ENCODE measurements around the gene TREML1. TPM values are rescaled to one million over a fixed set of nuclear protein-coding genes. Genes with fewer than 3 reads are reported as not detected.

TREML1 gene
- total and polyA plus RNA-seq, 12 donors, result 0.28 to 4.7 (median 0.88) TPM; not detected in 2

DNA sequence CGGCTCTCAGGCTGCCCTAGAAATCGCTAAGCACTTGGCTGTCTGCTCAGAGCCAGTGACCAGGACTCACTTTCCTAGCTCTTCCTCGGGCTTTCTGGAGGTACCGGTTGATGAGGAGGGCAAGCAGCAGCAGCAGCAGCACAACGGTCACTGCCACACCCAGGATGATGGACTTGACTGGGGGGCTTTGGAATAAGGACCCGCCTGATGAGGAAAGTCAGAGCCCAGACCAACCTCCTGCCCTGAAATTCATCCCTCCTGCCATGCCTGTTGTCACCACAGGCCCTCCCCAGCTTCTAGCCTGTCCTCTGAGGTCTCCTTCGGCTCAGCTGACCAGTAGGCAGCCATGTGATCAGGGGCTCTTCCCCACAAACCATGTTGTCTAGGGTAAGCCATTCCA, 30.6 kb upstream of the TREML1 start:
- 68 to 90% (median 82%) methylated on average over 7 of the region's 7 CpGs for WGBS, 4 donors
- intact Hi-C loops (cut with DNase I), result no loop called here
- H3K4me3 ChIP-seq, result no peak overlapping the region
- no peaks in the 10 kb centered on the region for H3K36me3 ChIP-seq (replicated peaks in 1 of 2)
- no peak overlapping the region for H3K27ac ChIP-seq
- no peaks in the 10 kb centered on the region for H3K9me3 ChIP-seq (replicated peaks in 1 of 3)
- no peak for DNase-seq
- H3K27me3 ChIP-seq, result no peaks in the 10 kb centered on the region
- H3K4me1 ChIP-seq (replicated peaks in 1 of 2), result no peaks in the 10 kb centered on the region
- TF ChIP-seq POLR2A (IDR thresholded peaks at IDR 0.05) (no peak), CTCF (IDR thresholded peaks at IDR 0.05) (no peak)

- peak in 6 of 7 donors; percentile 29 to 65 (median 49) for DNase-seq
- Histone ChIP-seq H3K27ac (no peak overlapping the region), H3K9me3 (replicated peaks in 1 of 3) (no peaks in the 10 kb centered on the region), H3K4me1 (replicated peaks in 1 of 2) (no peaks in the 10 kb centered on the region), H3K4me3 (no peak overlapping the region), H3K27me3 (no peaks in the 10 kb centered on the region), H3K36me3 (replicated peaks in 1 of 2) (no peaks in the 10 kb centered on the region)
- TF ChIP-seq CTCF (IDR thresholded peaks at IDR 0.05) (peak; percentile 15 to 50 (median 44)), POLR2A (IDR thresholded peaks at IDR 0.05) (no peak)
- WGBS, 4 donors, result 66 to 70% (median 70%) methylated on average over 4 of the region's 4 CpGs
- intact Hi-C loops (cut with DNase I), result no loop called here
Observed at GRCh38 chr6:41182069-41183034, 28.2 kb upstream of the TREML1 start.

DNA sequence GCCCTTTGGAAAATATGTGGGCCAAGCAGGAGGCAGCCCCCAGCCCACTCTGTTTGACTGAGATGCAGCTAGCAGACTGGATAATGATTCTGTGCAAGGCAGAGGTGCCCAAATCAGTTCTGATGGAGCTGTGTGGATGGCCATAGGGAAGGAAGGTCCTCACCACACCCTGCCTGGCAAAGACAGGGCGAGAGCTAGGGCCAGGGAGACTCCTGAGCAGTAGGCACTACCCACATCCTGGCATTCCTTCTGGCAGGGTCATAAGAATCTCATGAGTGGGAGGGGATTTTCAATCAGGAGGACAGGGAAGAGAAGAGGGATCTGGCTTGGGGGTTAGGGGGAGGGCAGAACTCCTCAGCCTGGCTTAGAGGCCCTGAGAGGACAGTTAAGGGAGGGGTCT, 27.4 kb upstream of the TREML1 start:
- DNase-seq, result no peak
- no peaks in the 10 kb centered on the region for H3K9me3 ChIP-seq (replicated peaks in 1 of 3)
- no peaks in the 10 kb centered on the region for H3K36me3 ChIP-seq (replicated peaks in 1 of 2)
- WGBS, 4 donors, result 60 to 89% (median 65%) methylated on average over 1 of the region's 1 CpG
- H3K27ac ChIP-seq, result no peak overlapping the region
- no peak overlapping the region for H3K4me3 ChIP-seq
- intact Hi-C loops (cut with DNase I), result no loop called here
- H3K4me1 ChIP-seq (replicated peaks in 1 of 2), result no peaks in the 10 kb centered on the region
- TF ChIP-seq POLR2A (IDR thresholded peaks at IDR 0.05) (no peak), CTCF (IDR thresholded peaks at IDR 0.05) (no peak)
- H3K27me3 ChIP-seq, result no peaks in the 10 kb centered on the region

DNA sequence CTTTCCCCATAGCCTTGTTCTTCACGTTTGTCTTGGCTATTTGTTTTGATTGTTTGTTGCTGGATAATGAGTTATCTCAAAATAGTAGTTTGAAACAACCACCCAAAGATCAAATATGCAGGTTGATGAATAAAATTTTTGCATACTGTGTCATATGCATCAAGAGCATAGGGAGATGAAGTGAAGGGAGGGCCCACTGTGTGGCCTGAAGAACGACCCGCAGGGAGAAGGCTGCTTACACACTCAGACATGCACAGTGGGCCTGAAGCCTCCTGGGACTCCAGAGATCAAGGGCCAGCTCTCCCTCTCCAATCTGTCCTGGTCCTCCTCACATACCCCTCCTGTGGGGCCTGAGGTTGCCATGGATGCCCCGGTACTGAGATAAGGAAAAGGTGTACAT, 25.0 kb upstream of the TREML1 start:
- Histone ChIP-seq H3K9me3 (replicated peaks in 1 of 3) (no peaks in the 10 kb centered on the region), H3K36me3 (replicated peaks in 1 of 2) (no peaks in the 10 kb centered on the region), H3K4me3 (no peak overlapping the region), H3K27me3 (no peaks in the 10 kb centered on the region), H3K27ac (no peak overlapping the region), H3K4me1 (replicated peaks in 1 of 2) (no peaks in the 10 kb centered on the region)
- no peak for DNase-seq
- WGBS, 4 donors, result 64 to 68% (median 66%) methylated on average over 4 of the region's 4 CpGs
- intact Hi-C loops (cut with DNase I), result no loop called here
- TF ChIP-seq POLR2A (IDR thresholded peaks at IDR 0.05) (no peak), CTCF (IDR thresholded peaks at IDR 0.05) (no peak)
